Transverse colon (tissue), 4 donors: ENCODE data around the gene PTPN20. TPM values are rescaled to one million over a fixed set of nuclear protein-coding genes. Genes with fewer than 3 reads are reported as not detected.

ENCODE experiments used
- DNase-seq: peaks from one replicate; pipeline ENCODE4 v3.0.0-alpha.2; 2019
- H3K27ac ChIP-seq, 4 donors: fragments of 200-600 bp; sonication (generic); 2 replicates each; pipeline ENCODE4 v1.5.1; 2016 to 2018; ENCODE audit warnings: inconsistent platforms in 4 of 4
- H3K27me3 ChIP-seq: fragments of 200-600 bp; sonication (generic); 2 replicates; pipeline ENCODE4 v1.5.1; 2017; ENCODE audit warnings: inconsistent platforms
- H3K36me3 ChIP-seq, 4 donors: fragments of 200-600 bp; sonication (generic); 2 replicates each; pipeline ENCODE4 v1.5.1; 2017 to 2019; ENCODE audit warnings: inconsistent platforms in 4 of 4
- H3K4me1 ChIP-seq, 4 donors: fragments of 200-600 bp; sonication (generic); 2 replicates each; pipeline ENCODE4 v1.5.1; 2017 to 2020; ENCODE audit warnings: inconsistent platforms in 4 of 4
- H3K4me3 ChIP-seq, 4 donors: fragments of 200-600 bp; sonication (generic); 1 replicate in 1 of 4; 2 replicates in 3 of 4; pipeline versions ENCODE4 v1.5.1 to v1.6.1; 2017 to 2019; ENCODE audit warnings: inconsistent platforms in 4 of 4
- H3K9me3 ChIP-seq, 2 donors: fragments of 200-600 bp; sonication (generic); 2 replicates each; pipeline ENCODE4 v1.5.1; 2017 to 2019; ENCODE audit warnings: inconsistent platforms in 2 of 2
- CTCF ChIP-seq, 5 experiments: fragments of 200-600 bp in 3 of 5; fragments of 450-650 bp in 2 of 5; sonication (generic) in 3 of 5; IDR thresholded peaks; 1 replicate in 2 of 5; 2 replicates in 3 of 5; pipeline ENCODE4 v1.5.1; 2016 to 2017; ENCODE audit warnings: antibody characterized with exemption in 5 of 5, inconsistent platforms in 3 of 5, mild to moderate bottlenecking in 2 of 5, moderate library complexity in 1 of 5
- EP300 ChIP-seq: sonication (generic); formaldehyde crosslinking; IDR thresholded peaks from one replicate; pipeline ENCODE4 v1.6.1; 2017; ENCODE audit warnings: antibody characterized with exemption, low read depth
- POLR2A ChIP-seq: fragments of 450-650 bp; IDR thresholded peaks from one replicate; pipeline ENCODE4 v1.6.1; 2016; ENCODE audit warnings: antibody characterized with exemption, mild to moderate bottlenecking, moderate library complexity
- POLR2AphosphoS5 ChIP-seq, 3 donors: sonication (generic); formaldehyde crosslinking; IDR thresholded peaks; one replicate each; pipeline ENCODE4 v1.6.1; 2016; ENCODE audit warnings: antibody characterized with exemption in 3 of 3
- WGBS, 2 donors: methylation state at CpG; one replicate each; pipeline ENCODE4 v1.1.5; 2018; ENCODE audit warnings: low coverage in 1 of 2; 5-methylcytosine and 5-hydroxymethylcytosine counted together
- in situ Hi-C, 4 donors: fragments of 200-750 bp; cut with MboI; loops; one replicate each; pipeline versions ENCODE4 v1.15.0 to v1.15.1; 2017; ENCODE audit warnings: low sequenced_read_pairs in 3 of 4, low pct_ligation_motif_present in 1 of 4, low pct_unique_long_range_greater_than_20kb in 1 of 4
- intact Hi-C: fragments of 100-400 bp; cut with DNase I; formaldehyde crosslinking; loops from one replicate; pipeline ENCODE4 v1.15.1; 2023; ENCODE audit warnings: low total_unique reads
- total RNA-seq, 4 donors: library from RNA; depleted of rRNA; stranded (reverse); fragments of >200 nt; gene quantifications; one replicate each; pipeline ENCODE4 v1.1.0, GENCODE V29; 2016

Gene PTPN20
- total RNA-seq, 4 donors from 2014 or later = 1.6 to 34.0 (median 4.9) TPM; not detected in 1

DNA sequence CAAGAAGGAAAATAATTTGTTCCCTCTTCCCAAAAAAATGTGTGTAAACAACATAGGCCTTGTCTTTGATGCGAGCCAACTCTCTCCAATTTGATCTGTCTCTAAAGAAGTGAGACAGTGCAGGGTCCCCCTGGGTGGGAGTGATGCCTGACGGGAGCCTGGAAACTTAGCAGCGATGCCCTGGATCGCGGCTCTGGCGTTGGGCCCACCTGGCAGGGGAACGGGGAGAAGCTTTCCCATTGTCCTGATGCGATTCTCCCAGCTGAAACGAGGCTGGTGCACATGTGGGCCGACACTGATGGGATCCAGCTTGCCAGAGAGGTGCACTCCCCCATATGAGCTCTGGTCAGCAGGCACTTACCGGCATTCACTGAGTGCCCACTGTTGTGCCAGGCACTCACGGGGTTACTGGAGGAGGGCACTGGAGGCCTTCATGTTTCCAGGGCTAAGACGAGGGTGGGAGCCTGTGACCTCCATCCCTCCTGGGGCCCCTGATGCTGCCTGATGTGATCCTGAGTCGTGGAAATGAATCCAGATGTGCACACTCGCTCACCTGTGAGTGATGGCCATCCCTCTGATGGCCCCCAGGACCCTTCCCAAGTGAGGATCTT lies 132.8 kb downstream of the PTPN20 start:
- no peaks in the 10 kb centered on the region for H3K27me3 ChIP-seq
- TF ChIP-seq POLR2A (no peak), POLR2AphosphoS5 (IDR thresholded peaks at IDR 0.05) (no peak), CTCF (IDR thresholded peaks at IDR 0.05) (no peak), EP300 (no peak)
- H3K4me3 ChIP-seq = no peak overlapping the region
- in situ Hi-C loops = loop anchor here in 2 of 4 donors (5.0 to 25.0 kb wide), 2 partner anchors 268 kb away; partner anchors contain the start of genes GDF10 (in 1 of the 2) and GDF2 (in 1 of the 2)
- no peaks in the 10 kb centered on the region for H3K36me3 ChIP-seq
- intact Hi-C loops = no loop called here
- WGBS, 2 donors = 80 to 93% methylated on average over 5 to 15 of the region's 15 CpGs
- H3K9me3 ChIP-seq = no peaks in the 10 kb centered on the region
- no peak for DNase-seq
- H3K4me1 ChIP-seq = no peaks in the 10 kb centered on the region
- H3K27ac ChIP-seq = no peak overlapping the region

DNA sequence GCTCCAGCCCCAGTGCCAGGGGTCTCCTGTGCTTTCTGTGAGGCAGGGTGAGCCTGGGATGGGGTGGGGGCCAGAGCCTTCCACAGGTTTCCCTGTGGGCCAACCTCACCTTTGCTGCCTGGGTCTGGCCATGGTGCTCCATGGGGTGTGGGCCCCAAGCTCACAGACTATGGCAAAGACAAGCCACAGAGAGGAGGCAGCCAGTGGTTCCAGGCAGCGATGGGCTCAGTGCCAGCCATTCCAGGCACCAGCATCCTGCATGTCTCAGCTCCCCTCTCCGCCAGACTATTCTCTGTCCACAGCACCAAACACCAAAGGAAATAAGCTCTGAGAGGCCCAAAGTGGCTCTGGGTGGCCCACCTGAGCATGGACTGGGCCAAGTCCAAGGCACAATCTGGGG lies 133.5 kb downstream of the PTPN20 start:
- intact Hi-C loops = no loop called here
- WGBS, 2 donors = 52% methylated on average over 2 of the region's 2 CpGs; no CpG with 5 or more reads in 1 of the 2 donors
- Histone ChIP-seq H3K27ac (no peak overlapping the region), H3K9me3 (no peaks in the 10 kb centered on the region), H3K4me3 (no peak overlapping the region), H3K4me1 (no peaks in the 10 kb centered on the region), H3K27me3 (no peaks in the 10 kb centered on the region), H3K36me3 (no peaks in the 10 kb centered on the region)
- TF ChIP-seq CTCF (IDR thresholded peaks at IDR 0.05) = no peak
- no peak for TF ChIP-seq POLR2A
- no peak for TF ChIP-seq POLR2AphosphoS5 (IDR thresholded peaks at IDR 0.05)
- TF ChIP-seq EP300 = no peak
- DNase-seq = no peak
- in situ Hi-C loops = loop anchor here in 2 of 4 donors (5.0 to 25.0 kb wide), 2 partner anchors 268 kb away; partner anchors contain the start of genes GDF10 (in 1 of the 2) and GDF2 (in 1 of the 2)

DNA sequence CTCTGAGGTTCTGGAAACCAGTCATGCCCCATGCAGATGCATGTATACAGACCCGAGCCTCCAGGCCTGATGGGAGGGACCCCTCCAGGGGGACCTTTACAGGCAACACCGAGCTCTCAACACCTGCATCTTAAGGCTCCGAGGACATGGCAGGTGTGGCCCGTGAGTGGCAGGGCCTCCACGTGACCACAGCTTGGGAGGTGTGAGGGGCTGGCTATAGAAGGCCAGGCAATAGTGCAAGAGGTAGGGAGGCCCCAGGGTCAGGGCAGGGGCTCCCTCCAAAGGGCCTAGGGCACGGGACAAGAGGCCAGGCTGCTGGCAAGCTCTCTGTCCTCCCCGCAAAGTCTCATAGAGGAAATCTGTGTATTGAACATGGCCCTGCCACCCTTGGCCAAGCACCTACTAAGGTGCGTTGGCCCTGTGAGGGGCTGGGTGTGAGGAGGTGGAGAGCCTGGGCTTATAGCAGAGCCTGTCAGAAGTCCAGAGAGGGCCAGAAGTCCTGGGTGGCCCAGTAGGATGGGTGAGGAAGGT lies 134.2 kb downstream of the PTPN20 start:
- WGBS, 2 donors = 90% methylated on average over 8 of the region's 8 CpGs; no CpG with 5 or more reads in 1 of the 2 donors
- in situ Hi-C loops = loop anchor here in 1 of 4 donors (25.0 kb wide), 1 partner anchor 267 kb away; the partner anchor contains the start of genes GDF10 and GDF2

GRCh38 chr10:47046321-47047126 lies 135.3 kb downstream of the PTPN20 start:
- intact Hi-C loops = loop anchor here (2.0 kb wide), 1 partner anchor 266 kb away; no protein-coding TSS in a partner anchor
- Histone ChIP-seq H3K36me3 (no peaks in the 10 kb centered on the region), H3K27me3 (no peaks in the 10 kb centered on the region), H3K4me3 (no peak overlapping the region), H3K27ac (no peak overlapping the region), H3K9me3 (no peaks in the 10 kb centered on the region), H3K4me1 (no peaks in the 10 kb centered on the region)
- TF ChIP-seq EP300 = no peak
- no peak for TF ChIP-seq CTCF (IDR thresholded peaks at IDR 0.05)
- no peak for TF ChIP-seq POLR2A
- TF ChIP-seq POLR2AphosphoS5 (IDR thresholded peaks at IDR 0.05) = no peak
- DNase-seq = no peak
- 89 to 100% methylated on average over 1 to 20 of the region's 20 CpGs for WGBS, 2 donors
- in situ Hi-C loops = loop anchor here in 1 of 4 donors (25.0 kb wide), 1 partner anchor 266 kb away; the partner anchor contains the start of genes GDF10 and GDF2

More for the DNA sequence above, 134.2 kb downstream of the PTPN20 start:
- no peak for DNase-seq
- Histone ChIP-seq H3K36me3 (no peaks in the 10 kb centered on the region), H3K4me1 (no peaks in the 10 kb centered on the region), H3K9me3 (no peaks in the 10 kb centered on the region), H3K27ac (no peak overlapping the region), H3K4me3 (no peak overlapping the region), H3K27me3 (no peaks in the 10 kb centered on the region)
- intact Hi-C loops = no loop called here
- TF ChIP-seq POLR2AphosphoS5 (IDR thresholded peaks at IDR 0.05) (no peak), EP300 (no peak)
